Osteocyte (in vitro differentiated cells): ENCODE measurements around the gene ADGRA3. TPM values are rescaled to one million over a fixed set of nuclear protein-coding genes. Genes with fewer than 3 reads are reported as not detected.

ENCODE experiments used
- DNase-seq: peaks from one replicate; pipeline ENCODE4 v3.0.0; 2021; ENCODE audit warnings: mixed read lengths; ENCODE audit not compliant: unreplicated experiment; ENCODE audit errors: extremely low spot score
- H3K27ac Mint-ChIP-seq: one replicate; pipeline ENCODE4 v1.8.0; 2021; ENCODE audit warnings: mild to moderate bottlenecking, mixed read lengths; ENCODE audit not compliant: unreplicated experiment
- H3K27me3 Mint-ChIP-seq: one replicate; pipeline ENCODE4 v1.8.0; 2021; ENCODE audit warnings: mixed read lengths; ENCODE audit not compliant: unreplicated experiment
- H3K36me3 Mint-ChIP-seq: one replicate; pipeline ENCODE4 v1.8.0; 2021; ENCODE audit warnings: mixed read lengths; ENCODE audit not compliant: unreplicated experiment
- H3K4me1 Mint-ChIP-seq: one replicate; pipeline ENCODE4 v1.8.0; 2021; ENCODE audit warnings: mixed read lengths; ENCODE audit not compliant: unreplicated experiment
- H3K4me3 Mint-ChIP-seq: one replicate; pipeline ENCODE4 v1.8.0; 2021; ENCODE audit warnings: mild to moderate bottlenecking, moderate library complexity, mixed read lengths; ENCODE audit not compliant: unreplicated experiment
- H3K9me3 Mint-ChIP-seq: one replicate; pipeline ENCODE4 v1.8.0; 2021; ENCODE audit warnings: mixed read lengths; ENCODE audit not compliant: unreplicated experiment
- CTCF ChIP-seq: fragments of 200-600 bp; sonication (generic); IDR thresholded peaks from 2 replicates; pipeline ENCODE4 v1.5.0; 2021; ENCODE audit warnings: antibody characterized with exemption, mild to moderate bottlenecking, moderate library complexity
- total RNA-seq: library from RNA; stranded (reverse); gene quantifications from 2 replicates; pipeline ENCODE4 v1.2.1, GENCODE V29; 2021

The ADGRA3 gene
- total RNA-seq, 1 donor from 2014 or later = 32.2 TPM

- Mint-ChIP-seq H3K27ac (no peak overlapping the region), H3K4me1 (no peaks in the 10 kb centered on the region), H3K27me3 (no peaks in the 10 kb centered on the region), H3K9me3 (no peaks in the 10 kb centered on the region), H3K4me3 (no peak overlapping the region), H3K36me3 (peaks cover 5% of the 10 kb centered on the region)
- no peak for DNase-seq
- no peak for TF ChIP-seq CTCF
These were observed 59.6 kb downstream of the ADGRA3 start for GRCh38 chr4:22456291-22456690.

GRCh38 chr4:22454955-22455354 lies 60.9 kb downstream of the ADGRA3 start:
- Mint-ChIP-seq H3K9me3 (no peaks in the 10 kb centered on the region), H3K27me3 (no peaks in the 10 kb centered on the region), H3K4me1 (no peaks in the 10 kb centered on the region), H3K27ac (no peak overlapping the region), H3K36me3 (peaks cover 2% of the 10 kb centered on the region), H3K4me3 (no peak overlapping the region)
- no peak for DNase-seq
- TF ChIP-seq CTCF = no peak

- H3K36me3 Mint-ChIP-seq = peaks cover 2% of the 10 kb centered on the region
- H3K9me3 Mint-ChIP-seq = no peaks in the 10 kb centered on the region
- no peak for TF ChIP-seq CTCF
- H3K4me1 Mint-ChIP-seq = no peaks in the 10 kb centered on the region
- no peaks in the 10 kb centered on the region for H3K27me3 Mint-ChIP-seq
- no peak overlapping the region for H3K27ac Mint-ChIP-seq
- no peak for DNase-seq
- H3K4me3 Mint-ChIP-seq = no peak overlapping the region
These were observed 61.5 kb downstream of the ADGRA3 start for GRCh38 chr4:22454216-22454838.

- no peak for TF ChIP-seq CTCF
- Mint-ChIP-seq H3K27ac (no peak overlapping the region), H3K36me3 (peaks cover 41% of the 10 kb centered on the region), H3K4me1 (no peaks in the 10 kb centered on the region), H3K27me3 (no peaks in the 10 kb centered on the region), H3K4me3 (no peak overlapping the region), H3K9me3 (no peaks in the 10 kb centered on the region)
- no peak for DNase-seq
These were observed 71.1 kb downstream of the ADGRA3 start for GRCh38 chr4:22444813-22445212.

GRCh38 chr4:22442956-22443355 lies 72.9 kb downstream of the ADGRA3 start:
- Mint-ChIP-seq H3K27me3 (no peaks in the 10 kb centered on the region), H3K27ac (no peak overlapping the region), H3K4me3 (no peak overlapping the region), H3K4me1 (no peaks in the 10 kb centered on the region), H3K9me3 (no peaks in the 10 kb centered on the region), H3K36me3 (peaks cover 36% of the 10 kb centered on the region)
- no peak for TF ChIP-seq CTCF
- DNase-seq = no peak
